ENCODE data around the gene CTNNA2. TPM values are rescaled to one million over a fixed set of nuclear protein-coding genes. Genes with fewer than 3 reads are reported as not detected.

Gene CTNNA2
- total and polyA plus RNA-seq, 5 donors: 0.08 to 0.42 (median 0.11) TPM; not detected in 1

DNA sequence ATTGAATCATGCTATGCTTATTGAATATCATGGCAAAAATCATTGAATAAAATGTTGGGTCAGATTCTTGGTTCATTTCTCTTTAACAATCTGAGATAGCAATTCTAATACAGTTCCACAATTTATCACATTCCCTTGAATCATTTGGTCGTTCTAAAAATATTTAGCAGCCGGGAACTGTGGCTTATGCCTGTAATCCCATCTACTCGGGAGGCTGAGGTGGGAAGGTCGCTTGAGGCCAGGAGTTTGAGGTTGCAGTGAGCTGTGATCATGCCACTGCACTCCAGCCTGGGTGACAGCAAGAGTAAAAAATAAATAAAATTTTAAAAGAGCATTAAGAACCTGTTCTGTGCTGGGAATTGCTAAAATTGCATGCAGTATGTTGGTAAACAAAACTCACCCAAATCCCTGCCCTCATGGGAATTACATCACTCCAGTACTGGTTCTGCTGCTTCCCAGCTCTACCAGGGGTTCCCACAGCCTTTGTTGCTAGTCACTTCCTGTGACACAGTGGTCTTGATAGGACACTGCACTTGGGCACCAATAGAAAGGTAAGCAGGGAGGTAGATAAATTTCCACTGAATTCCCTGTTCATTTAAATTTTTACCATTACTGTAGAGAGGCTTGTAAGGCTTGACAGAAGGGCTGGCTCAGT is 200.4 kb downstream of the CTNNA2 start:
- Histone ChIP-seq H3K27ac (ENCODE audit: low read length) (no peak overlapping the region), H3K4me3 (ENCODE audit: low read length) (no peak overlapping the region), H3K4me1 (ENCODE audit: control insufficient read depth, insufficient read depth, low read length) (no peaks in the 10 kb centered on the region), H3K9me3 (ENCODE audit: control insufficient read depth, low read length) (no peaks in the 10 kb centered on the region), H3K27me3 (ENCODE audit: control insufficient read depth, insufficient read depth) (no peaks in the 10 kb centered on the region)
- no peak for ATAC-seq
- intact Hi-C loops (cut with DNase I): no loop called here
- 41% methylated on average over 4 of the region's 4 CpGs for WGBS
- no peak for DNase-seq

GRCh38 chr2:79714283-79714682 is 201.4 kb downstream of the CTNNA2 start:
- H3K4me1 ChIP-seq (ENCODE audit: control insufficient read depth, insufficient read depth, low read length): no peaks in the 10 kb centered on the region
- DNase-seq: no peak
- no peak for ATAC-seq
- H3K9me3 ChIP-seq (ENCODE audit: control insufficient read depth, low read length): no peaks in the 10 kb centered on the region
- H3K27me3 ChIP-seq (ENCODE audit: control insufficient read depth, insufficient read depth): no peaks in the 10 kb centered on the region
- intact Hi-C loops (cut with DNase I): no loop called here
- no peak overlapping the region for H3K4me3 ChIP-seq (ENCODE audit: low read length)
- no peak overlapping the region for H3K27ac ChIP-seq (ENCODE audit: low read length)
- WGBS: 71% methylated on average over 1 of the region's 1 CpG

DNA sequence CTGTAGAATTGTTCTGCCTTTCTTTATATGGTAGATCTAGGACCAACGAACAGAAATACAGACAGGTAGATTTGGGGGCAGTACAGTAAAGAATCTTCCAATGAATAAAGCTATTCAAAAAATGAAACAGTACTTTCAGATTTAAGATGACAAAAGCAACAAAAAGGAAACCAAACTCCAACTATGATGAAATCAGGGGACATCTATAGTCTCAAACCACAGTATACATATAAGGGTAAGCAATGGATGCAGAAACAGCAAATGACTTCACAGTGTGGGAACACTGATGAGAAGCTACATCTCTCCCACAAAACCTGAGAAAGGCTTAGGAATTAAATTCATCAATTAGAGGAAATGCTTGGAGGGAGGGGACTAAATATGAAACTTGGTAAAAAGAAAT is 202.5 kb downstream of the CTNNA2 start:
- Histone ChIP-seq H3K27me3 (ENCODE audit: control insufficient read depth, insufficient read depth) (no peaks in the 10 kb centered on the region), H3K9me3 (ENCODE audit: control insufficient read depth, low read length) (no peaks in the 10 kb centered on the region), H3K4me3 (ENCODE audit: low read length) (no peak overlapping the region), H3K4me1 (ENCODE audit: control insufficient read depth, insufficient read depth, low read length) (no peaks in the 10 kb centered on the region), H3K27ac (ENCODE audit: low read length) (no peak overlapping the region)
- WGBS: 88% methylated on average over 1 of the region's 1 CpG
- intact Hi-C loops (cut with DNase I): no loop called here
- DNase-seq (no peak), ATAC-seq (no peak)

DNA sequence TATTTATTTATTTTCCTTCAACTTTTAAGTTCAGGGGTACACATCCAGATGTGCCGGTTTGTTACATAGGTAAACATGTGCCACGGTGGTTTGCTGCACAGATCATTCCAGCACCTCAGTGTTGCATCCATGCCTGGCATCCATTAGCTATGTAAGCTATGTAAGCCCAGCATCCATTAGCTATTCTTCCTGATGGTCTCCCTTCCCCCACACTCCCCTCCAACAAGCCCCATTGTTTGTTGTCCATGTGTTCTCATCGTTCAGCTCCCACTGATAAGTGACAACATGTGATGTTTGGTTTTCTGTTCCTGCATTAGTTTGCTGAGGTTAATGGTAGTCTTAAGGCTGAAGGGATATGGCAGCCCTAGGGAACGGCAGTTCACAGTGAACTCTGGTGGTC is 203.4 kb downstream of the CTNNA2 start:
- no peak overlapping the region for H3K27ac ChIP-seq (ENCODE audit: low read length)

DNA sequence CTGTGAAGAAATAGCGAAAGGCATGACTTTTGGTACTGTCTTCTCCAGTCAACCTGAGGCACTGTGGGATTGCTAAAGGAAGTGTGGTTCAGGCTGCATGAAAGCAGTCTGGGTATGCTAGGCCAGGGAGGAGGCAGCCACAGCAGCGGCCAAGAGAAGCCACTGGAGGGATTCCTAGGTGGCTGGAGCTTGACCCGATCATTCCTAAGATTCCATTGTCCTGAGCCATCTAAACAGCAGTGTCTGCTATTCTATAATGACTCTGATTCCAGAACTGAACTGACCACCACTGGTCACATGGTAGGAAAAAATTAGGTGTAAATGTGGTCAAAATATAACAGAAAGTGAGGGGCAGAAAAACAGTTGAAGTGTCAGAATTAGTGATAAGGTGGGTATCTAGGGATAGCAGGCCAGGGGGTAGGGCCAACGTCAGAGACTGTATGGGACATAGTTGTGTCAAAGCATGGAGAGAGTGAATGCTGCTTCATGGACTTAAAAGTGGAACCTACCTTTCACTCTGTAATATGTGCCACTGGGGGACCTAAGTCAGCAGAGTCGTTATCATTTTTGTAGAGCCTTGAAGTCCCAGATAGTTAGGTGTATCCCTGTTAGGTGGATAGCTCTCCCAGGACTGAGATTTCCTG is 204.6 kb downstream of the CTNNA2 start:
- no peak overlapping the region for H3K4me3 ChIP-seq (ENCODE audit: low read length)
- DNase-seq: no peak
- intact Hi-C loops (cut with DNase I): no loop called here
- no peaks in the 10 kb centered on the region for H3K4me1 ChIP-seq (ENCODE audit: control insufficient read depth, insufficient read depth, low read length)
- H3K9me3 ChIP-seq (ENCODE audit: control insufficient read depth, low read length): no peaks in the 10 kb centered on the region
- no peak for ATAC-seq
- H3K27me3 ChIP-seq (ENCODE audit: control insufficient read depth, insufficient read depth): no peaks in the 10 kb centered on the region
- H3K27ac ChIP-seq (ENCODE audit: low read length): no peak overlapping the region
- 52% methylated on average over 5 of the region's 5 CpGs for WGBS

More for the DNA sequence above, 203.4 kb downstream of the CTNNA2 start:
- no peaks in the 10 kb centered on the region for H3K4me1 ChIP-seq (ENCODE audit: control insufficient read depth, insufficient read depth, low read length)
- H3K9me3 ChIP-seq (ENCODE audit: control insufficient read depth, low read length): no peaks in the 10 kb centered on the region
- no peaks in the 10 kb centered on the region for H3K27me3 ChIP-seq (ENCODE audit: control insufficient read depth, insufficient read depth)
- DNase-seq: no peak
- no peak overlapping the region for H3K4me3 ChIP-seq (ENCODE audit: low read length)
- intact Hi-C loops (cut with DNase I): no loop called here
- ATAC-seq: no peak
- 65% methylated on average over 4 of the region's 4 CpGs for WGBS

GRCh38 chr2:79721061-79721460 is 208.2 kb downstream of the CTNNA2 start:
- DNase-seq: no peak
- Histone ChIP-seq H3K27me3 (ENCODE audit: control insufficient read depth, insufficient read depth) (no peaks in the 10 kb centered on the region), H3K27ac (ENCODE audit: low read length) (no peak overlapping the region), H3K4me3 (ENCODE audit: low read length) (no peak overlapping the region), H3K4me1 (ENCODE audit: control insufficient read depth, insufficient read depth, low read length) (no peaks in the 10 kb centered on the region), H3K9me3 (ENCODE audit: control insufficient read depth, low read length) (no peaks in the 10 kb centered on the region)
- intact Hi-C loops (cut with DNase I): no loop called here
- no peak for ATAC-seq
- WGBS: 73% methylated on average over 1 of the region's 1 CpG

DNA sequence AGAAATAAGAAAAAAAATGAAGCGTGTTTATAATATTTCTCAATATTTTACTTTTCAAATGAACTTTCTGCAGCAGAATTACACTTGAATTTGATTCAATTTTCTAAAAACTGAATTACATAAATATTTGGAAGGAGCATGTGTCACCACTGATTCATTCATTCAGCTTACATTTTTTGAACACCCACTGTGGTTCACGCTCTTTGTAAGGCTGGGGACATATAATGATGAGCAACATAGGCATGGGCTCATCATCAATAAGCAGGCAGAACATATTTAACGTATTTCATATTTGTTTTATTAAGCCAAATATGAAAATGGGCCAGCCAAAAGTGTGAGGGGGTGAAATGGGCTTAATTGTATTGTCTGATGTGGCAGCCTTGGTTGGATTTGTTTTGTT is 209.1 kb downstream of the CTNNA2 start:
- Histone ChIP-seq H3K27me3 (ENCODE audit: control insufficient read depth, insufficient read depth) (no peaks in the 10 kb centered on the region), H3K4me3 (ENCODE audit: low read length) (no peak overlapping the region), H3K4me1 (ENCODE audit: control insufficient read depth, insufficient read depth, low read length) (no peaks in the 10 kb centered on the region), H3K27ac (ENCODE audit: low read length) (no peak overlapping the region), H3K9me3 (ENCODE audit: control insufficient read depth, low read length) (no peaks in the 10 kb centered on the region)
- DNase-seq (no peak), ATAC-seq (no peak)
- intact Hi-C loops (cut with DNase I): no loop called here
- WGBS: 56% methylated on average over 3 of the region's 3 CpGs

- 47% methylated on average over 2 of the region's 2 CpGs for WGBS
- no peaks in the 10 kb centered on the region for H3K4me1 ChIP-seq (ENCODE audit: control insufficient read depth, insufficient read depth, low read length)
- H3K27ac ChIP-seq (ENCODE audit: low read length): no peak overlapping the region
- ATAC-seq (no peak), DNase-seq (no peak)
- no peaks in the 10 kb centered on the region for H3K27me3 ChIP-seq (ENCODE audit: control insufficient read depth, insufficient read depth)
- no peaks in the 10 kb centered on the region for H3K9me3 ChIP-seq (ENCODE audit: control insufficient read depth, low read length)
- intact Hi-C loops (cut with DNase I): no loop called here
- no peak overlapping the region for H3K4me3 ChIP-seq (ENCODE audit: low read length)
Observed at GRCh38 chr2:79723830-79724229, 211.0 kb downstream of the CTNNA2 start.

- Histone ChIP-seq H3K4me3 (ENCODE audit: low read length) (no peak overlapping the region), H3K27me3 (ENCODE audit: control insufficient read depth, insufficient read depth) (no peaks in the 10 kb centered on the region), H3K4me1 (ENCODE audit: control insufficient read depth, insufficient read depth, low read length) (no peaks in the 10 kb centered on the region), H3K27ac (ENCODE audit: low read length) (no peak overlapping the region), H3K9me3 (ENCODE audit: control insufficient read depth, low read length) (no peaks in the 10 kb centered on the region)
- no peak for DNase-seq
- intact Hi-C loops (cut with DNase I): no loop called here
- WGBS: 60% methylated on average over 1 of the region's 1 CpG
- no peak for ATAC-seq
Observed at GRCh38 chr2:79729532-79729931, 216.7 kb downstream of the CTNNA2 start.

DNA sequence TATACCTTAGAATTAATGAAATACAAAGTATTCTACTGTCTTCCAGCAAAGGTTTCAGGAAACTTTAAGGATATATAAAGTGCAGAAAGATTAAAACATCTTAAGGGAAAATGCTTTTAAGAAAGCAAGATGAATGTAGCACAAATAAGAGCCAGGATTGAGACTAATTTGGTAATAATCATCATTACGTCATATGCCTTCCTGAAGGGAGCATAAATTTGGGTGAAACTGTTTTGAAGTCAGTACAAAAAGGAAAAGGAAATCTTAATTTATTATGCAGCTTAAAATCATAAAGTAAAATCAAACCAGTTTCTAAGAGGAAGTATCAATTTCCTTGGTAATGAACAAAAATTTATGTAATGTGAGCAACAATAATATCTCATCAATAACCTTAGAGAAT is 221.7 kb downstream of the CTNNA2 start:
- no peak for ATAC-seq
- 73% methylated on average over 1 of the region's 1 CpG for WGBS

GRCh38 chr2:79740879-79741443 is 228.1 kb downstream of the CTNNA2 start:
- intact Hi-C loops (cut with DNase I): no loop called here
- no peaks in the 10 kb centered on the region for H3K27me3 ChIP-seq (ENCODE audit: control insufficient read depth, insufficient read depth)
- no peak overlapping the region for H3K4me3 ChIP-seq (ENCODE audit: low read length)
- WGBS: 77% methylated on average over 6 of the region's 6 CpGs
- no peak for ATAC-seq
- no peak overlapping the region for H3K27ac ChIP-seq (ENCODE audit: low read length)
- DNase-seq: no peak
- H3K4me1 ChIP-seq (ENCODE audit: control insufficient read depth, insufficient read depth, low read length): no peaks in the 10 kb centered on the region
- no peaks in the 10 kb centered on the region for H3K9me3 ChIP-seq (ENCODE audit: control insufficient read depth, low read length)

More for the DNA sequence above, 221.7 kb downstream of the CTNNA2 start:
- H3K9me3 ChIP-seq (ENCODE audit: control insufficient read depth, low read length): no peaks in the 10 kb centered on the region
- no peaks in the 10 kb centered on the region for H3K27me3 ChIP-seq (ENCODE audit: control insufficient read depth, insufficient read depth)
- H3K4me3 ChIP-seq (ENCODE audit: low read length): no peak overlapping the region
- no peaks in the 10 kb centered on the region for H3K4me1 ChIP-seq (ENCODE audit: control insufficient read depth, insufficient read depth, low read length)
- no peak for DNase-seq
- intact Hi-C loops (cut with DNase I): no loop called here
- no peak overlapping the region for H3K27ac ChIP-seq (ENCODE audit: low read length)
